Measurements from ENCODE around the gene PRICKLE2. TPM values are rescaled to one million over a fixed set of nuclear protein-coding genes. Genes with fewer than 3 reads are reported as not detected.
"Not testable (repeated sequence)": the region's sequence is repeated elsewhere in the genome, so short reads cannot be mapped to it uniquely, and the experiment has no call there.

The PRICKLE2 gene
- total and polyA plus RNA-seq, 8 donors, result 34.3 to 48.2 (median 41.9) TPM

- TF ChIP-seq CTCF (IDR thresholded peaks at IDR 0.05), result no peak
- peaks cover 0 to 19% of the 10 kb centered on the region in 2 donors for H3K36me3 ChIP-seq
- H3K4me3 ChIP-seq, result no peak overlapping the region
- DNase-seq (no peak), ATAC-seq (no peak)
- intact Hi-C loops (cut with DNase I), result no loop called here
- no peaks in the 10 kb centered on the region for H3K4me1 ChIP-seq
- no peak overlapping the region for H3K27ac ChIP-seq
- H3K27me3 ChIP-seq, result no peaks in the 10 kb centered on the region
- no peaks in the 10 kb centered on the region for H3K9me3 ChIP-seq
Observed at GRCh38 chr3:64093825-64094712, 131.2 kb downstream of the PRICKLE2 start.

- no peak for ATAC-seq
- no peak for TF ChIP-seq CTCF (IDR thresholded peaks at IDR 0.05)
- no peaks in the 10 kb centered on the region for H3K27me3 ChIP-seq
- H3K4me1 ChIP-seq, result no peaks in the 10 kb centered on the region
- H3K27ac ChIP-seq, result no peak overlapping the region
- H3K36me3 ChIP-seq, result peaks cover 0 to 14% of the 10 kb centered on the region in 2 donors
- no peaks in the 10 kb centered on the region for H3K9me3 ChIP-seq
- H3K4me3 ChIP-seq, result no peak overlapping the region
- intact Hi-C loops (cut with DNase I), result no loop called here
- no peak for DNase-seq
Observed at GRCh38 chr3:64093211-64093610, 132.1 kb downstream of the PRICKLE2 start.

- Histone ChIP-seq H3K4me1 (no peaks in the 10 kb centered on the region), H3K4me3 (no peak overlapping the region), H3K27ac (no peak overlapping the region), H3K9me3 (no peaks in the 10 kb centered on the region), H3K27me3 (no peaks in the 10 kb centered on the region), H3K36me3 (peaks cover 0 to 9% of the 10 kb centered on the region in 2 donors)
- intact Hi-C loops (cut with DNase I), result no loop called here
- ATAC-seq, result no peak
- DNase-seq, result no peak
- TF ChIP-seq CTCF (IDR thresholded peaks at IDR 0.05), result no peak
Observed at GRCh38 chr3:64091501-64091900, 133.8 kb downstream of the PRICKLE2 start.

GRCh38 chr3:64089386-64089785, 135.9 kb downstream of the PRICKLE2 start:
- H3K27me3 ChIP-seq; H3K36me3 ChIP-seq; H3K4me1 ChIP-seq; H3K4me3 ChIP-seq; H3K9me3 ChIP-seq; intact Hi-C loops (cut with DNase I): not testable (repeated sequence)
- peak overlapping the region in 1 of 2 donors; percentile 44 for H3K27ac ChIP-seq
- DNase-seq, result peak in 1 of 4 donors; percentile 31
- peak; percentile 87 for ATAC-seq

GRCh38 chr3:64088408-64089205, 136.7 kb downstream of the PRICKLE2 start:
- Histone ChIP-seq H3K9me3 (no peaks in the 10 kb centered on the region), H3K27ac (peak overlapping the region in 1 of 2 donors; percentile 44)
- TF ChIP-seq CTCF (IDR thresholded peaks at IDR 0.05), result no peak

More at GRCh38 chr3:64088408-64089205, 136.7 kb downstream of the PRICKLE2 start:
- no peaks in the 10 kb centered on the region for H3K36me3 ChIP-seq
- no peaks in the 10 kb centered on the region for H3K4me1 ChIP-seq
- H3K4me3 ChIP-seq, result no peak overlapping the region
- no peaks in the 10 kb centered on the region for H3K27me3 ChIP-seq
- DNase-seq, result peak in 2 of 4 donors; percentile 18 to 30
- intact Hi-C loops (cut with DNase I), result no loop called here
- ATAC-seq, result peak; percentile 34

Data from left lung (tissue), 10 donors.